ENCODE data around the gene TBCD.

TBCD gene

GRCh38 chr17:82937411-82938371 lies 185.8 kb downstream of the TBCD start:
- no peaks in the 10 kb centered on the region for H3K4me1 Mint-ChIP-seq

GRCh38 chr17:82938486-82938872 lies 186.6 kb downstream of the TBCD start:
- Mint-ChIP-seq H3K4me1 (no peaks in the 10 kb centered on the region), H3K4me3 (no peak overlapping the region), H3K27me3 (no peaks in the 10 kb centered on the region), H3K9me3 (peaks cover 2% of the 10 kb centered on the region), H3K27ac (no peak overlapping the region), H3K36me3 (peaks cover 39% of the 10 kb centered on the region)
- no peak for DNase-seq (ENCODE audit: low spot score in 2 of 2)
- ATAC-seq (ENCODE audit: low read depth): no peak

More at GRCh38 chr17:82937411-82938371, 185.8 kb downstream of the TBCD start:
- no peak overlapping the region for H3K4me3 Mint-ChIP-seq
- H3K9me3 Mint-ChIP-seq: no peaks in the 10 kb centered on the region
- no peak overlapping the region for H3K27ac Mint-ChIP-seq
- H3K27me3 Mint-ChIP-seq: no peaks in the 10 kb centered on the region
- DNase-seq (ENCODE audit: low spot score in 2 of 2) (no peak), ATAC-seq (ENCODE audit: low read depth) (no peak)
- H3K36me3 Mint-ChIP-seq: peaks cover 31% of the 10 kb centered on the region

GRCh38 chr17:82938873-82939620 lies 187.2 kb downstream of the TBCD start:
- no peak overlapping the region for H3K4me3 Mint-ChIP-seq
- peaks cover 44% of the 10 kb centered on the region for H3K36me3 Mint-ChIP-seq
- H3K27ac Mint-ChIP-seq: no peak overlapping the region
- DNase-seq (ENCODE audit: low spot score in 2 of 2): no peak
- peaks cover 2% of the 10 kb centered on the region for H3K9me3 Mint-ChIP-seq
- no peaks in the 10 kb centered on the region for H3K4me1 Mint-ChIP-seq
- no peaks in the 10 kb centered on the region for H3K27me3 Mint-ChIP-seq
- no peak for ATAC-seq (ENCODE audit: low read depth)

- H3K9me3 Mint-ChIP-seq: peaks cover 7% of the 10 kb centered on the region
- no peak for ATAC-seq (ENCODE audit: low read depth)
- no peaks in the 10 kb centered on the region for H3K27me3 Mint-ChIP-seq
- H3K27ac Mint-ChIP-seq: no peak overlapping the region
- no peak for DNase-seq (ENCODE audit: low spot score in 2 of 2)
- H3K4me1 Mint-ChIP-seq: no peaks in the 10 kb centered on the region
- no peak overlapping the region for H3K4me3 Mint-ChIP-seq
- H3K36me3 Mint-ChIP-seq: peaks cover 50% of the 10 kb centered on the region
These were observed 187.8 kb downstream of the TBCD start for GRCh38 chr17:82939621-82940135.

GRCh38 chr17:82940226-82941020 lies 188.6 kb downstream of the TBCD start:
- Mint-ChIP-seq H3K4me3 (no peak overlapping the region), H3K4me1 (no peaks in the 10 kb centered on the region), H3K27me3 (no peaks in the 10 kb centered on the region), H3K36me3 (peaks cover 54% of the 10 kb centered on the region), H3K27ac (no peak overlapping the region), H3K9me3 (peaks cover 12% of the 10 kb centered on the region)
- DNase-seq (ENCODE audit: low spot score in 2 of 2) (no peak), ATAC-seq (ENCODE audit: low read depth) (no peak)

GRCh38 chr17:82941021-82942001 lies 189.4 kb downstream of the TBCD start:
- Mint-ChIP-seq H3K27ac (no peak overlapping the region), H3K36me3 (peaks cover 57% of the 10 kb centered on the region), H3K9me3 (peaks cover 19% of the 10 kb centered on the region), H3K4me3 (no peak overlapping the region), H3K27me3 (no peaks in the 10 kb centered on the region), H3K4me1 (no peaks in the 10 kb centered on the region)
- ATAC-seq (ENCODE audit: low read depth) (no peak), DNase-seq (ENCODE audit: low spot score in 2 of 2) (no peak)

- Mint-ChIP-seq H3K27ac (no peak overlapping the region), H3K4me3 (no peak overlapping the region), H3K9me3 (peaks cover 21% of the 10 kb centered on the region), H3K27me3 (no peaks in the 10 kb centered on the region), H3K4me1 (no peaks in the 10 kb centered on the region), H3K36me3 (peaks cover 53% of the 10 kb centered on the region)
- no peak for ATAC-seq (ENCODE audit: low read depth)
- no peak for DNase-seq (ENCODE audit: low spot score in 2 of 2)
These were observed 190.6 kb downstream of the TBCD start for GRCh38 chr17:82942166-82943130.

- ATAC-seq (ENCODE audit: low read depth): no peak
- Mint-ChIP-seq H3K9me3 (peaks cover 24% of the 10 kb centered on the region), H3K27ac (no peak overlapping the region), H3K4me1 (no peaks in the 10 kb centered on the region), H3K4me3 (no peak overlapping the region), H3K27me3 (no peaks in the 10 kb centered on the region), H3K36me3 (peaks cover 56% of the 10 kb centered on the region)
- no peak for DNase-seq (ENCODE audit: low spot score in 2 of 2)
These were observed 191.5 kb downstream of the TBCD start for GRCh38 chr17:82943339-82943738.

- H3K4me3 Mint-ChIP-seq: no peak overlapping the region
- DNase-seq (ENCODE audit: low spot score in 2 of 2) (no peak), ATAC-seq (ENCODE audit: low read depth) (no peak)
- no peaks in the 10 kb centered on the region for H3K4me1 Mint-ChIP-seq
- no peak overlapping the region for H3K27ac Mint-ChIP-seq
- H3K9me3 Mint-ChIP-seq: peaks cover 24% of the 10 kb centered on the region
- peaks cover 56% of the 10 kb centered on the region for H3K36me3 Mint-ChIP-seq
- no peaks in the 10 kb centered on the region for H3K27me3 Mint-ChIP-seq
These were observed 191.9 kb downstream of the TBCD start for GRCh38 chr17:82943751-82944150.

- H3K36me3 Mint-ChIP-seq: peaks cover 59% of the 10 kb centered on the region
- H3K27ac Mint-ChIP-seq: no peak overlapping the region
- no peaks in the 10 kb centered on the region for H3K27me3 Mint-ChIP-seq
- H3K9me3 Mint-ChIP-seq: peaks cover 33% of the 10 kb centered on the region
- no peak for ATAC-seq (ENCODE audit: low read depth)
- no peak overlapping the region for H3K4me3 Mint-ChIP-seq
- no peaks in the 10 kb centered on the region for H3K4me1 Mint-ChIP-seq
- DNase-seq (ENCODE audit: low spot score in 2 of 2): no peak
These were observed 193.1 kb downstream of the TBCD start for GRCh38 chr17:82944990-82945389.

GRCh38 chr17:82946081-82946480 lies 194.2 kb downstream of the TBCD start:
- Mint-ChIP-seq H3K4me3 (no peak overlapping the region), H3K4me1 (no peaks in the 10 kb centered on the region), H3K36me3 (peaks cover 61% of the 10 kb centered on the region), H3K27ac (no peak overlapping the region), H3K9me3 (peaks cover 35% of the 10 kb centered on the region), H3K27me3 (no peaks in the 10 kb centered on the region)
- DNase-seq (ENCODE audit: low spot score in 2 of 2): no peak
- no peak for ATAC-seq (ENCODE audit: low read depth)

Measured in memory B cell (primary cell).